ENCODE measurements around the gene KCNJ11. TPM values are rescaled to one million over a fixed set of nuclear protein-coding genes. Genes with fewer than 3 reads are reported as not detected.

Gene KCNJ11
- total RNA-seq, 1 donor from 2014 or later, result 0.64 TPM

GRCh38 chr11:17366495-17366894, 22.0 kb downstream of the KCNJ11 start:
- no peak for DNase-seq (ENCODE audit: low read depth in 2 of 2)

GRCh38 chr11:17354601-17354991, 33.9 kb downstream of the KCNJ11 start:
- DNase-seq (ENCODE audit: low read depth in 2 of 2), result peak; percentile 42 to 77

GRCh38 chr11:17353821-17354600, 34.4 kb downstream of the KCNJ11 start:
- DNase-seq (ENCODE audit: low read depth in 2 of 2), result no peak

DNA sequence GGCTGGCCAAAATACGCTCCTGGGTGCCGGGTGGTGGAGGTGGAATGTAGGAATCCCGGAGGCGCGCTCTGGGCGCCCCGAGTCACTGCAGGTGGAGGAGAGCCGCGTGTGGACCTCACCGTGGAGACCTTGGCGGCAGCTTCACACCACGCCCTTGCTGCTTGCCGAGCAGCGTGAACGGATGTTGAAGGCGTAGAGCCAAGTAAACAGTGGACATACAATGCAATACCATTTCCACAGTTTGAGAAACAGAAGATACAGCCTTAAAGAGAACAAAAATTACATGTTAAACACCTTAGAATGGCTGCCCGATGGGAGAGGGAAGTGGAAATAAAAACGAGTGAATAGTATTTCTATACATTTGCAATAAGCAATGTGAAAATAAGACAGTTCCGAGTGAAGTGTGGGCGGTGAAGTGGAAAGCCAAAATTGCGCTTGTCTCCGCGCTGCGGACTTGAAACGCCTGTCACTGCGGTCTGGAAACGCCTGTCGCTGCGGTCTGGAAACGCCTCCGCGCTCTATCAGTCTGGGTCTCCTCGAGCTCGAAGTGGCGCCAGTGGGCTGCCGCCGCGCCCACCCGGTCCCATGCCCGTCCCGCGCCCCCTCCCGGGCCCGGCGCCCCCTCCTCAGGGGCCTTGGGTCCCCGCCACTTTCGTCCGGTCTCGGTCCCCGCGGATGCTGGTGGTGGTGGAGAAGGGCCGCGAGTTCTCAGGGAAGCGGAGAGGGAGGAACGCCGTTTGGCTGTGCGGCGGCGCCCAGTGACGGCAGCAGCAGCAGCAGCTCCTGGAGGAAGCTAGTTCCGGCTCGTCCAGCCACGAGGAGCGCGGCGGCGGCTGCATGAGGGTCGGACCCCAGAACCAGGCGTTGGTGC, 35.3 kb downstream of the KCNJ11 start:
- DNase-seq (ENCODE audit: low read depth in 2 of 2), result peak in 1 of 2 donors; percentile 75

DNA sequence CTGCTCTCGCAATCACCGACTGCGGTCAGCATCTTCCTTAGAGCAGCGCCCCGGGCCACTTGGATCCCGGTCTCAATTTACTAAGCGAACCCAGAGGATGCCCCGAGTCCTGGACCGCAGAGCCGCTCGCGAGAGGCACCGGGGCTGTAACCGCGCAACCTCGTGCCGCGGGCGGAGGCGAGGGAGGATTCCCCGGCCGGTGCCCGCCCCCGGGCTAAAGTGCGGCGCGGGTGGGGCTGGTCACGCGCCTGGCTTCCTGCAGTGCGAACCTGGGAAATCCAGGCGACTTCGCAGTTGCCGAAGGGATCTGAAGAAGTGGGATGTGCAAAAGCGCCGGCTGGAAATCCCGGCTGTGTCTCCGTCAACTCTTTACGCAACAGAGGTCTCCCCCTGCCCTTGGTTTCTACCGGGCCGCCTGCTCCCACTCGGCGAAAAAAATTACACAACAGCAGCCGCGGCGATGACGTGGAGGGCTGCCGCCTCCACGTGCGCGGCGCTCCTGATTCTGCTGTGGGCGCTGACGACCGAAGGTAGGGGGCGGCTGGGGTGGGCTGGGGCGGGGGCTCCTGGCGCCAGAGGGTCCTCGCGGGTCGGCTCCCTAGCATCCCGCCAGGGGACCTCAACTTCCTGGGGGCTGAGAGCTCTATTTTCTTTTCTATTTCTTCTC, 36.8 kb downstream of the KCNJ11 start, which contains the start of gene NCR3LG1:
TSS of gene NCR3LG1 (plus strand) at position 291 of the 667 bp plus-strand sequence. CDS start at position 461, 170 bp downstream.
- peak in 1 of 2 donors; percentile 58 for DNase-seq (ENCODE audit: low read depth in 2 of 2)

DNA sequence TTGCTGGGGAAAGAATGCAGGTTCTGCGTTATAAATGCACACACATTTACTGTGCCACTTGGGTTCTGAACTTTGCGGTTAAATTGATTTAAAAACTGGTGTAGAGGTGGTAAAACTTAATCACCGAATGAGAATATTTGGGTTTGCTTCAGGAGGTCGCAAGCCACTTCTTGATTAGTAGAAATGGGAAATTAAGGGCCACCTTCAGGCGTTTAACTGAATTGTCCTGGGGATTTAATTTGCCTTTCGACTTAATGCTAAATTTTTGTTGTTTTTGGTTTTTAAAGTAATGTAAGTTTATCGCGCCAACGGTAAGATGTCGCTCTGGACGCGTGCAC, 37.3 kb downstream of the KCNJ11 start:
- no peak for DNase-seq (ENCODE audit: low read depth in 2 of 2)

DNA sequence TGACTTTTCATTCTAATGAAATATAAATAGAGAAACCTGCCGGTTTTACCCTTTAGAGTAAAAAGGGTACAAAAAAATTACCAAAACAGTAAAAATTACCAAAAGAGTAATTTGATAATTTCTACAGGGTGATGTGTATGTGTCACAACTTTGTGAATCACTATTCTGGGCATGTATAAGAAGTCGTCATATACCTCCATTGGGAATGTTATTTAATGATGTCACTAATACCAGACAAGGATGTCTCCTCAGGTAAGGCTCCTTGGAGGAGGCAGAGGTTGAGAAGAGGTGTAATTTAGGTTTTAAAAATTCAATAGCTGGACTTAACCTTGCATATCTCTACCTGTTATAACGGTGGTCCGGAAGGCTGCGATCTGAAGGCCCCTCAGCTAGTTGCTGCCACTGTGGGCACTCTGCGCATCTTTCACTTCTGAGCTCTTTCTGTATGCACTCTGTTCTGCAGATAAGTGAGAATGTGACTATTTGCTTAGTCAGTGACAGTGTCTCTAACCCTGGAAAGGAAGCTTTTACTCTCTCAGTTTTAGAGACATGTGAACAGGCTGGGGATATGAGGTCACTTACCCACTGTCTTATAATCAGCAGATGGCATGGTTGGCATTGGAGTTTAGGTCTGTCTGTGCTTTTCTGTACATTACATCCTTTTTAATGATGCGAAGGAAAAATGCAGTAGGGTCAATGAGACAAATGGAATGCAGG, 37.8 kb downstream of the KCNJ11 start:
- no peak for DNase-seq (ENCODE audit: low read depth in 2 of 2)

DNA sequence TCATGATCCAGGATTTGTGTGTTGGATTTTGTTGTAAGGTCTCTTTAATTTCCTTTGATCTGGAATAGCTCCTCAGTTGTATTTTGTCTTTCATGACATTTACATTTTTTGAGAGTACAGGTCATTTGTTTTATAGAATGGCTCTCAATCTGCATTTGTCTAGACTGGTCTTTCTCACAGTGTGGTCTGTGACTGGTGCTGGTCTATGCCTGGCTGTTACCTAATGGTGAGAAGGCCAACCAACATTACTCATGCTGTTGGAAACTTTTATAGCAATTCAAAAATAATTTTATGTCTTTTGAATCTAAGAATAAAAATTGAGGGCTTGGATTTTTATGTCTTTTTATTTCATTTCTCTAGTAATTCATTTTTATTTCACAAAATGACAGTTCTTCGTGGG, 40.8 kb downstream of the KCNJ11 start:
- DNase-seq (ENCODE audit: low read depth in 2 of 2), result no peak

GRCh38 chr11:17343907-17344306, 44.6 kb downstream of the KCNJ11 start:
- no peak for DNase-seq (ENCODE audit: low read depth in 2 of 2)

DNA sequence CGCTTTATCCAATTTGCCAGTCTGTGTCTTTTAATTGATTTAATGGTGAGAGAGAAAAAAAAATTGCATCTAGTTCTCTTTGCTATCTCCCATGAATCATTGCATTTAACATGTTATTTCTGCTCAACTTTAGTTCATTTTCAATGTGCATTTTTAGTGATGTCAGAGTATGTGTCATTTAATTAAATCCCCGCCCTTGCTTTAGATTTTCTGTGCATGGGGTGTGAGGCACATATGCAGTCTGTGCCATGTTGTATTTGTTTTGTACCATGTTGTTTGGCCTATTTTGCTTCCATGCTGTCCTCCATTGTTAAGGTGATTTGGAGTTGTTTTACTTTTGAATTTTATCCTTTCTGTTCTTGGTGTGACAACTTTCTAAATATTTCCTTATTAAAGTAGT, 45.2 kb downstream of the KCNJ11 start:
- no peak for DNase-seq (ENCODE audit: low read depth in 2 of 2)

Other genes starting within 250 kb of the KCNJ11 start
- gene PIK3C2A, start 180.7 kb downstream of the KCNJ11 start, total RNA-seq, result 36.7 and 36.8 TPM in 2 replicates
- 29.8 and 38.8 TPM in 2 replicates for gene NUCB2, start 111.9 kb downstream of the KCNJ11 start, total RNA-seq
- 0.38 and 0.51 TPM in 2 replicates for gene NCR3LG1, start 36.9 kb downstream of the KCNJ11 start, total RNA-seq
- not detected in 2 replicates for gene ABCC8, start 88.2 kb upstream of the KCNJ11 start, total RNA-seq
- gene USH1C, start 155.8 kb upstream of the KCNJ11 start, total RNA-seq, result not detected in 2 replicates
- gene OTOG, start 158.6 kb upstream of the KCNJ11 start, total RNA-seq, result not detected in 2 replicates